Prostate gland (tissue), 2 donors: Measurements from ENCODE around the gene TRIO.

Experiments
- POLR2AphosphoS5 ChIP-seq: sonication (generic); formaldehyde crosslinking; IDR thresholded peaks from one replicate; pipeline ENCODE4 v1.6.1; 2017; ENCODE audit warnings: antibody characterized with exemption
- TF ChIP-seq, protein P1 (sequence below), 4 experiments: fragments of 200-600 bp in 2 of 4; fragments of 450-650 bp in 2 of 4; sonication (generic) in 2 of 4; IDR thresholded peaks; 1 replicate in 3 of 4; 2 replicates in 1 of 4; pipeline ENCODE4 v1.5.1; 2016 to 2019; ENCODE audit warnings: antibody characterized with exemption in 4 of 4, mild to moderate bottlenecking in 2 of 4, moderate library complexity in 2 of 4

DNA sequence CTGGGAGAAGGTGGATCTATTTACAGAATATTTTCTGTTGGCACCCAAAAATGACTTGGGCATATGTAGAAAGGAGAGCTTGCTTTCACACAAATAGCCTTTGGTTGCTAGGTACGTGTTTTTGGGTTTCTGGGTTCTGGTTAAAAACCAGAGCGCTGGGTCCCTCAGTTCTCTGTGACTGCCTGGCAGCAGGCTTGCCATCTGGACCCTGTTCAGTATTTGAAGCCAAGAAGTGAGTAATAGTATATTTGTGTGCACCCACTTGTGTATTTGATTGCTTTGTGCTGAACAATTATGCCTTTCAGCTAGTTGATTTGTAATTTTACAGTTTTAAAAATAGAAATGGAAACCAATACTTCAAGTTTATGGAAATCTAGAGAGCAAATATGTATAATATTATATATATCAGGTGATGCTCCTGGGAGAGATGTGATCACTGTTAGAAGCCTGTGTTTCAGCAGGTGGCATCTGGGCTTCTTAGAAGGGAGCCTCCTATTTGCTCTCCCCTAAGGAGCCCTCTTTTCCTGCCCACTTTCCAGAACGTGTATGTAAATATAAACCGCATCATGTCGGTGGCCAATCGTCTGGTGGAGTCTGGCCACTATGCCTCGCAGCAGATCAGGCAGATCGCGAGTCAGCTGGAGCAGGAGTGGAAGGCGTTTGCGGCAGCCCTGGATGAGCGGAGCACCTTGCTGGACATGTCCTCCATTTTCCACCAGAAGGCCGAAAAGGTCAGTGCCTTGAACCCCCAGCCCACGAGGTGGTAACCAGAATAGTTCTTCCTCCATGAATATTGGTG is 153.6 kb downstream of the TRIO start:
- no peak for TF ChIP-seq POLR2AphosphoS5
- TF ChIP-seq, protein P1, sequence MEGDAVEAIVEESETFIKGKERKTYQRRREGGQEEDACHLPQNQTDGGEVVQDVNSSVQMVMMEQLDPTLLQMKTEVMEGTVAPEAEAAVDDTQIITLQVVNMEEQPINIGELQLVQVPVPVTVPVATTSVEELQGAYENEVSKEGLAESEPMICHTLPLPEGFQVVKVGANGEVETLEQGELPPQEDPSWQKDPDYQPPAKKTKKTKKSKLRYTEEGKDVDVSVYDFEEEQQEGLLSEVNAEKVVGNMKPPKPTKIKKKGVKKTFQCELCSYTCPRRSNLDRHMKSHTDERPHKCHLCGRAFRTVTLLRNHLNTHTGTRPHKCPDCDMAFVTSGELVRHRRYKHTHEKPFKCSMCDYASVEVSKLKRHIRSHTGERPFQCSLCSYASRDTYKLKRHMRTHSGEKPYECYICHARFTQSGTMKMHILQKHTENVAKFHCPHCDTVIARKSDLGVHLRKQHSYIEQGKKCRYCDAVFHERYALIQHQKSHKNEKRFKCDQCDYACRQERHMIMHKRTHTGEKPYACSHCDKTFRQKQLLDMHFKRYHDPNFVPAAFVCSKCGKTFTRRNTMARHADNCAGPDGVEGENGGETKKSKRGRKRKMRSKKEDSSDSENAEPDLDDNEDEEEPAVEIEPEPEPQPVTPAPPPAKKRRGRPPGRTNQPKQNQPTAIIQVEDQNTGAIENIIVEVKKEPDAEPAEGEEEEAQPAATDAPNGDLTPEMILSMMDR (IDR thresholded peaks at IDR 0.05): no peak
